Peyer's patch (tissue), 4 donors: ENCODE data around the gene SMG7. TPM values are rescaled to one million over a fixed set of nuclear protein-coding genes. Genes with fewer than 3 reads are reported as not detected.

Experiments
- DNase-seq, 3 donors: peaks; one replicate each; pipeline ENCODE4 v3.0.0-alpha.2; 2017 to 2019
- H3K27ac ChIP-seq, 4 donors: fragments of 200-600 bp; sonication (generic); one replicate each; pipeline ENCODE4 v1.5.1; 2016 to 2019
- H3K27me3 ChIP-seq, 2 donors: fragments of 200-600 bp; sonication (generic); one replicate each; pipeline ENCODE4 v1.5.1; 2019
- H3K36me3 ChIP-seq, 3 donors: fragments of 200-600 bp; sonication (generic); one replicate each; pipeline ENCODE4 v1.5.1; 2016 to 2019
- H3K4me1 ChIP-seq, 4 donors: fragments of 200-600 bp; sonication (generic); one replicate each; pipeline ENCODE4 v1.5.1; 2016 to 2019
- H3K4me3 ChIP-seq, 4 donors: fragments of 200-600 bp; sonication (generic); 1 replicate in 3 of 4; 2 replicates in 1 of 4; pipeline ENCODE4 v1.5.1; 2016 to 2019; ENCODE audit warnings: mild to moderate bottlenecking in 1 of 4
- H3K9me3 ChIP-seq, 4 donors: fragments of 200-600 bp; sonication (generic); one replicate each; pipeline ENCODE4 v1.5.1; 2016 to 2019; ENCODE audit warnings: mild to moderate bottlenecking in 1 of 4
- POLR2A ChIP-seq, 2 donors: fragments of 450-650 bp; IDR thresholded peaks; one replicate each; pipeline ENCODE4 v1.5.1; 2017; ENCODE audit warnings: antibody characterized with exemption in 2 of 2, mild to moderate bottlenecking in 2 of 2, moderate library complexity in 2 of 2
- total RNA-seq, 4 donors: library from RNA; depleted of rRNA; stranded (reverse); fragments of >200 nt; gene quantifications; one replicate each; pipeline ENCODE4 v1.1.0, GENCODE V29; 2016
- TF ChIP-seq, protein P1 (sequence below), 6 experiments: fragments of 450-650 bp in 4 of 6; fragments of 200-600 bp in 2 of 6; sonication (generic) in 1 of 6; IDR thresholded peaks; one replicate each; pipeline ENCODE4 v1.5.1; 2017 to 2019; ENCODE audit warnings: antibody characterized with exemption in 6 of 6, mild to moderate bottlenecking in 3 of 6, moderate library complexity in 1 of 6

SMG7 gene
- total RNA-seq, 4 donors from 2014 or later = 46.2 to 72.7 (median 54.3) TPM

DNA sequence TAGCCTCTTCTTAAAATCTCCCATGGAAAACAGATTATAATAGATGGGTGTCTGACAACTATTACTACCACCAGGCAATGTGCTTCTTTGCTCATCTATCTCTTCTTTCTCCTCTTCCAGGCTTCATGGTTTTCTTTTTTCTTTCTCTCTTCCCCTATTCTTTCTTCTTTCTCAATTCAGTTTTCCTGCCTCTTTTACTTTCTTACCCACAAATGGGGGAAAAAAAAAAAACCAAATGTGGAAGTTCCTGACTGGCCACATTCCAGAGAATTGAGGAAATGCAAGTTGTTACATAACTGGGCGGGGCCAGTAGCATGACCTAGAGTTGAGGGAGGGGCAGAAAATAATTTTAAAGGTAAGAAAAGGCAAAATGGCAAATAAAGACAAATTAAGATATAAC, 10.9 kb upstream of the SMG7 start:
- no peaks in the 10 kb centered on the region for H3K36me3 ChIP-seq
- no peak for DNase-seq
- H3K27me3 ChIP-seq = no peaks in the 10 kb centered on the region
- H3K4me3 ChIP-seq = no peak overlapping the region
- no peaks in the 10 kb centered on the region for H3K4me1 ChIP-seq
- H3K9me3 ChIP-seq = no peaks in the 10 kb centered on the region
- H3K27ac ChIP-seq = no peak overlapping the region
- no peak for TF ChIP-seq POLR2A (IDR thresholded peaks at IDR 0.05)
- TF ChIP-seq, protein P1, sequence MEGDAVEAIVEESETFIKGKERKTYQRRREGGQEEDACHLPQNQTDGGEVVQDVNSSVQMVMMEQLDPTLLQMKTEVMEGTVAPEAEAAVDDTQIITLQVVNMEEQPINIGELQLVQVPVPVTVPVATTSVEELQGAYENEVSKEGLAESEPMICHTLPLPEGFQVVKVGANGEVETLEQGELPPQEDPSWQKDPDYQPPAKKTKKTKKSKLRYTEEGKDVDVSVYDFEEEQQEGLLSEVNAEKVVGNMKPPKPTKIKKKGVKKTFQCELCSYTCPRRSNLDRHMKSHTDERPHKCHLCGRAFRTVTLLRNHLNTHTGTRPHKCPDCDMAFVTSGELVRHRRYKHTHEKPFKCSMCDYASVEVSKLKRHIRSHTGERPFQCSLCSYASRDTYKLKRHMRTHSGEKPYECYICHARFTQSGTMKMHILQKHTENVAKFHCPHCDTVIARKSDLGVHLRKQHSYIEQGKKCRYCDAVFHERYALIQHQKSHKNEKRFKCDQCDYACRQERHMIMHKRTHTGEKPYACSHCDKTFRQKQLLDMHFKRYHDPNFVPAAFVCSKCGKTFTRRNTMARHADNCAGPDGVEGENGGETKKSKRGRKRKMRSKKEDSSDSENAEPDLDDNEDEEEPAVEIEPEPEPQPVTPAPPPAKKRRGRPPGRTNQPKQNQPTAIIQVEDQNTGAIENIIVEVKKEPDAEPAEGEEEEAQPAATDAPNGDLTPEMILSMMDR (IDR thresholded peaks at IDR 0.05) = no peak

DNA sequence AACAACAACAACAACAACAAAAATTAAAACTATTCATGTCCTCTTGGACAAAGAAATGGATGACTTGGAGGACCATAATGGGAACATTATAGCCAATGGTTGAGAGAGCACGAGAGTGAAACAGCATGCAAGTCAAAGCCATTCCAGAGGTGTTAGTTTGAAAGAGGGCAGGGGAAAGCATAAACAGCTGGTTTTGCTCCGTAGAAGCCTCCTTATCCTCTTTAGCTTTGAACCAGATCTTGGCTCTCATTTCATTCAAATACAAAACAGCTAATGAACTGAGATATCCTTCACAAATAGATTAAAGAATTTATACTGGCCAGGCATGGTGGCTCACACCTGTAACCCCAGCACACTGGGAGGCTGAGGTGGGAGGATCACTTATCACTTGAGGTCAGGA, 8.7 kb upstream of the SMG7 start:
- H3K27ac ChIP-seq = no peak overlapping the region
- DNase-seq = no peak
- H3K36me3 ChIP-seq = no peaks in the 10 kb centered on the region
- TF ChIP-seq, protein P1 (IDR thresholded peaks at IDR 0.05) = no peak
- TF ChIP-seq POLR2A (IDR thresholded peaks at IDR 0.05) = no peak
- no peaks in the 10 kb centered on the region for H3K27me3 ChIP-seq
- H3K9me3 ChIP-seq = no peaks in the 10 kb centered on the region
- no peak overlapping the region for H3K4me3 ChIP-seq
- H3K4me1 ChIP-seq = peaks cover 0 to 6% (median 0%) of the 10 kb centered on the region in 4 donors

DNA sequence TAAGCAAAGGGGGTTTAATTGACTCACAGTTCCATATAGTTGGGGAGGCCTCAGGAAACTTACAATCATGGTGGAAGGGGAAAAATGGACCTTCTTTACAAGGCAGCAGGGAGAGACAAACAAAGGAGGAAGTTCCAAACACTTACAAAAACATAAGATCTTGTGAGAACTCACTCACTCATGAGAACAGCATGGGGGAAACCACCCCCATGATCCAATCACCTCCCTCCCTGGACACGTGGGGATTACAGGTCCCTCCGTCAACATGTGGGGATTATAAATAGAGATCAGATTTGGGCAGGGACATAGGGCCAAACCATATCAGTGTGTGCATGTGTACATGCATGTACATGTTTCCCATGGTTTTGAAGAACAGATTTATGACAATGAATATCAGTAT, 5.5 kb upstream of the SMG7 start:
- Histone ChIP-seq H3K27ac (no peak overlapping the region), H3K4me1 (peaks cover 0 to 6% (median 0%) of the 10 kb centered on the region in 4 donors), H3K27me3 (no peaks in the 10 kb centered on the region), H3K4me3 (no peak overlapping the region), H3K9me3 (no peaks in the 10 kb centered on the region), H3K36me3 (no peaks in the 10 kb centered on the region)
- no peak for TF ChIP-seq POLR2A (IDR thresholded peaks at IDR 0.05)
- TF ChIP-seq, protein P1 (IDR thresholded peaks at IDR 0.05) = no peak
- no peak for DNase-seq

DNA sequence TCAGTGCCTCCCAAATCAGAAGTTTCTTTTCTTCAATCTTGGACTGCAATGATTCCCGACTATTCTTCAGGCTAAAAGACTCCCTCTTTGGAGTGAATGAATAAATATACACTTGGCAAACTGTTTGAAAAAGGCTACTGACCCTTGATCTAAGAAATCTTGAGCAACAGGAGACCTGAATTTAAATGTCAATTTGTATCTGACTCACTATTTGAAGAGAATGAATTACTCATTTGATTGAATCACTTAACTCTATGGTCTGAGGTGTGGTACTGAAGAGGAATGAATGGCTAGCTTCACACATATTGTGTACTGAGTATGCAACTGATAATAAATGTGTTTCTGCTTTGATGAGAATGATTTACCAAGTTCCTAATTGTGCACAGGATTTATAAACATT, 4.6 kb upstream of the SMG7 start:
- Histone ChIP-seq H3K27ac (peak overlapping the region in 1 of 4 donors; percentile 35), H3K27me3 (no peaks in the 10 kb centered on the region), H3K9me3 (no peaks in the 10 kb centered on the region), H3K36me3 (no peaks in the 10 kb centered on the region), H3K4me3 (no peak overlapping the region), H3K4me1 (peaks cover 0 to 6% (median 0%) of the 10 kb centered on the region in 4 donors)
- TF ChIP-seq POLR2A (IDR thresholded peaks at IDR 0.05) = no peak
- TF ChIP-seq, protein P1 (IDR thresholded peaks at IDR 0.05) = no peak
- no peak for DNase-seq

DNA sequence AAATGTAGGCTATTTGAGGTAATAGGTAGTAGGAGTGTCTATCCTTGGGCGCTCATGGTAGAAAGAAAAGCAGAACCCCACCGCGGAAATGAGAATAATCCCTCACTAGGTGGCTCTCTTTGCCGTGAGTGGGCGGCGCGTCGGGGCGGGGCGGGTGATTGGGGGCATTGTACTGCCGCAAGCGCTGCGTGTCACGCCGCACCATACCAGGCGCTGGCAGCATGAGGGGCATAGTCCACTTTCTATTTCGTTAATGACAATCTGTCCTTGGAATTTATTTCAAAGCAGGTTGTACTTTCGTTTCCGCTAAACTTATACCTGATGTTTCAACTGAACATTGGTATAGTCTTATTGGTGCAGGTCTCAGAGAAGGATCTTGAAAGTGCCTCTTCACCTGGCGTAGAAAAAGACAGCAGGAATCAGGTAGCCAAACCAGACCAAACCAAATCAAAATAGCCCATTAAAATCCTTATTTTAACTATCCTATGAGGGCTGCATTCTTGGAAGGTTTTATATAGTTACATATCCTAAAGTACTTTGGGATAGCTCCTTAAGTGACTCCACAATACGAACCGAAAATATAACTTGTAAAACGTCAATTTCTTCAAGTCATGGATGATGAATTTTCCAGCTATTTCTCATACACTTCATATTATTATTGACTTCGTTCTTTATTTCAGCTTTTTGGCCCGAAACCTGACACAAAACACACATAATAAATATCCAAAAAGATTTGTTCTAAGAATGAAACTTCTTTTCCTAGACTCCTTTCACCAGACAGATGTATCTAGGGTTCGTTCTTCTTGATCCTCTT, 1.9 kb upstream of the SMG7 start:
- Histone ChIP-seq H3K4me3 (peak overlapping the region; percentile 87 to 96 (median 92)), H3K27me3 (no peaks in the 10 kb centered on the region), H3K9me3 (no peaks in the 10 kb centered on the region), H3K36me3 (no peaks in the 10 kb centered on the region), H3K27ac (peak overlapping the region; percentile 89 to 97 (median 94)), H3K4me1 (peaks cover 0 to 29% (median 5%) of the 10 kb centered on the region in 4 donors)
- DNase-seq = peak; percentile 92 to 96 (median 95)
- TF ChIP-seq POLR2A (IDR thresholded peaks at IDR 0.05) = peak; percentile 94 to 98
- TF ChIP-seq, protein P1 (IDR thresholded peaks at IDR 0.05) = peak in 5 of 6 experiments; percentile 38 to 67 (median 52)
